Liver (tissue), 9 donors: ENCODE data around the gene MMP13. TPM values are rescaled to one million over a fixed set of nuclear protein-coding genes. Genes with fewer than 3 reads are reported as not detected.

ENCODE experiments used
- DNase-seq: peaks from one replicate; pipeline ENCODE4 v3.0.0-alpha.2; 2017; ENCODE audit warnings: low spot score
- H3K27ac ChIP-seq, 2 donors: one replicate each; pipeline ENCODE4 v1.7.0; 2013; ENCODE audit warnings: inconsistent platforms in 2 of 2, low read length in 2 of 2, control low read depth in 1 of 2, low read depth in 1 of 2, mild to moderate bottlenecking in 1 of 2
- H3K27me3 ChIP-seq, 4 donors: one replicate each; pipeline versions ENCODE4 v1.6.1 to v1.7.0; 2013; ENCODE audit warnings: low read length in 3 of 4, inconsistent platforms in 1 of 4, mild to moderate bottlenecking in 1 of 4, moderate library complexity in 1 of 4; ENCODE audit not compliant: control insufficient read depth in 4 of 4, insufficient read depth in 4 of 4
- H3K36me3 ChIP-seq, 4 donors: one replicate each; pipeline versions ENCODE4 v1.6.1 to v1.7.0; 2013; ENCODE audit warnings: low read length in 3 of 4, mild to moderate bottlenecking in 3 of 4, low read depth in 1 of 4, moderate library complexity in 1 of 4; ENCODE audit not compliant: control insufficient read depth in 4 of 4, insufficient read depth in 3 of 4
- H3K4me1 ChIP-seq, 4 donors: one replicate each; pipeline versions ENCODE4 v1.6.1 to v1.7.0; 2013; ENCODE audit warnings: low read length in 3 of 4, mild to moderate bottlenecking in 3 of 4, moderate library complexity in 1 of 4; ENCODE audit not compliant: control insufficient read depth in 4 of 4, insufficient read depth in 4 of 4
- H3K4me3 ChIP-seq, 3 donors: one replicate each; pipeline versions ENCODE4 v1.6.1 to v1.7.0; 2013; ENCODE audit warnings: low read length in 3 of 3, control low read depth in 1 of 3, low read depth in 1 of 3, mild to moderate bottlenecking in 1 of 3
- H3K9ac ChIP-seq, 2 donors: one replicate each; pipeline ENCODE4 v1.7.0; 2013; ENCODE audit warnings: low read length in 2 of 2, mild to moderate bottlenecking in 2 of 2, moderate library complexity in 2 of 2, control low read depth in 1 of 2, low read depth in 1 of 2
- H3K9me3 ChIP-seq, 4 donors: one replicate each; pipeline versions ENCODE4 v1.6.1 to v1.7.0; 2013; ENCODE audit warnings: low read length in 3 of 4; ENCODE audit not compliant: control insufficient read depth in 4 of 4
- ATF3 ChIP-seq: IDR thresholded peaks from 2 replicates; pipeline ENCODE4 v1.6.1; 2016; ENCODE audit warnings: antibody characterized with exemption
- REST ChIP-seq: IDR thresholded peaks from 2 replicates; pipeline ENCODE4 v1.6.1; 2016; ENCODE audit warnings: antibody characterized with exemption, mild to moderate bottlenecking
- RXRA ChIP-seq, 2 donors: IDR thresholded peaks; 2 replicates each; pipeline ENCODE4 v1.6.1; 2017 to 2018; ENCODE audit warnings: antibody characterized with exemption in 2 of 2, mild to moderate bottlenecking in 1 of 2
- YY1 ChIP-seq: IDR thresholded peaks from 2 replicates; pipeline ENCODE4 v1.6.1; 2016; ENCODE audit warnings: antibody characterized with exemption, mild to moderate bottlenecking
- WGBS: extraction: QIAGEN DNeasy Blood & Tissue Kit; methylation state at CpG from one replicate; pipeline ENCODE4 v1.1.7; 2013; 5-methylcytosine and 5-hydroxymethylcytosine counted together
- polyA plus RNA-seq, 2 donors: library from polyadenylated mRNA; stranded (reverse) in 1 of 2; unstranded in 1 of 2; fragments of 200-250 nt in 1 of 2; fragments of >200 nt in 1 of 2; fragmentation: Nextera tagmentation in 1 of 2; extraction: Ambion mirVana in 1 of 2; gene quantifications; one replicate each; pipeline versions ENCODE4 v1.2.1 to v1.2.3, GENCODE V29; 2013 to 2015
- total RNA-seq, 2 donors: library from RNA; depleted of rRNA; stranded (reverse); fragments of >200 nt; gene quantifications; one replicate each; pipeline ENCODE4 v1.2.3, GENCODE V29; 2014
- TF ChIP-seq, protein P1 (sequence below): IDR thresholded peaks from 2 replicates; pipeline ENCODE4 v1.6.1; 2016; ENCODE audit warnings: antibody characterized with exemption
- TF ChIP-seq, protein P2 (sequence below): IDR thresholded peaks from 2 replicates; pipeline ENCODE4 v1.6.1; 2016; ENCODE audit warnings: antibody characterized with exemption
- TF ChIP-seq, protein P3 (sequence below): fragments of 150-350 bp; IDR thresholded peaks from 2 replicates; pipeline ENCODE4 v1.5.1; 2017; ENCODE audit warnings: improper control_type of control experiment, low read depth, low read length; ENCODE audit not compliant: missing input control
- donor health status: healthy.
- donor health status: healthy.
- donor health status: healthy.
- donor health status: healthy.
- donor health status: healthy.

MMP13 gene
- total and polyA plus RNA-seq, 4 donors: not detected

GRCh38 chr11:102991776-102992175 is 36.2 kb upstream of the MMP13 start (continued):
- TF ChIP-seq, protein P1, sequence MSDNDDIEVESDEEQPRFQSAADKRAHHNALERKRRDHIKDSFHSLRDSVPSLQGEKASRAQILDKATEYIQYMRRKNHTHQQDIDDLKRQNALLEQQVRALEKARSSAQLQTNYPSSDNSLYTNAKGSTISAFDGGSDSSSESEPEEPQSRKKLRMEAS: no peak
- TF ChIP-seq, protein P2, sequence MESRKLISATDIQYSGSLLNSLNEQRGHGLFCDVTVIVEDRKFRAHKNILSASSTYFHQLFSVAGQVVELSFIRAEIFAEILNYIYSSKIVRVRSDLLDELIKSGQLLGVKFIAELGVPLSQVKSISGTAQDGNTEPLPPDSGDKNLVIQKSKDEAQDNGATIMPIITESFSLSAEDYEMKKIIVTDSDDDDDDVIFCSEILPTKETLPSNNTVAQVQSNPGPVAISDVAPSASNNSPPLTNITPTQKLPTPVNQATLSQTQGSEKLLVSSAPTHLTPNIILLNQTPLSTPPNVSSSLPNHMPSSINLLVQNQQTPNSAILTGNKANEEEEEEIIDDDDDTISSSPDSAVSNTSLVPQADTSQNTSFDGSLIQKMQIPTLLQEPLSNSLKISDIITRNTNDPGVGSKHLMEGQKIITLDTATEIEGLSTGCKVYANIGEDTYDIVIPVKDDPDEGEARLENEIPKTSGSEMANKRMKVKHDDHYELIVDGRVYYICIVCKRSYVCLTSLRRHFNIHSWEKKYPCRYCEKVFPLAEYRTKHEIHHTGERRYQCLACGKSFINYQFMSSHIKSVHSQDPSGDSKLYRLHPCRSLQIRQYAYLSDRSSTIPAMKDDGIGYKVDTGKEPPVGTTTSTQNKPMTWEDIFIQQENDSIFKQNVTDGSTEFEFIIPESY: no peak

GRCh38 chr11:102990145-102990544 is 34.6 kb upstream of the MMP13 start:
- H3K4me1 ChIP-seq: no peaks in the 10 kb centered on the region
- no peak overlapping the region for H3K9ac ChIP-seq
- H3K27ac ChIP-seq: no peak overlapping the region
- DNase-seq: no peak
- H3K9me3 ChIP-seq: no peaks in the 10 kb centered on the region
- no peaks in the 10 kb centered on the region for H3K36me3 ChIP-seq
- H3K4me3 ChIP-seq: no peak overlapping the region
- WGBS: 89% methylated on average over 3 of the region's 3 CpGs
- TF ChIP-seq RXRA (IDR thresholded peaks at IDR 0.05): no peak
- TF ChIP-seq REST: no peak
- TF ChIP-seq, protein P3, sequence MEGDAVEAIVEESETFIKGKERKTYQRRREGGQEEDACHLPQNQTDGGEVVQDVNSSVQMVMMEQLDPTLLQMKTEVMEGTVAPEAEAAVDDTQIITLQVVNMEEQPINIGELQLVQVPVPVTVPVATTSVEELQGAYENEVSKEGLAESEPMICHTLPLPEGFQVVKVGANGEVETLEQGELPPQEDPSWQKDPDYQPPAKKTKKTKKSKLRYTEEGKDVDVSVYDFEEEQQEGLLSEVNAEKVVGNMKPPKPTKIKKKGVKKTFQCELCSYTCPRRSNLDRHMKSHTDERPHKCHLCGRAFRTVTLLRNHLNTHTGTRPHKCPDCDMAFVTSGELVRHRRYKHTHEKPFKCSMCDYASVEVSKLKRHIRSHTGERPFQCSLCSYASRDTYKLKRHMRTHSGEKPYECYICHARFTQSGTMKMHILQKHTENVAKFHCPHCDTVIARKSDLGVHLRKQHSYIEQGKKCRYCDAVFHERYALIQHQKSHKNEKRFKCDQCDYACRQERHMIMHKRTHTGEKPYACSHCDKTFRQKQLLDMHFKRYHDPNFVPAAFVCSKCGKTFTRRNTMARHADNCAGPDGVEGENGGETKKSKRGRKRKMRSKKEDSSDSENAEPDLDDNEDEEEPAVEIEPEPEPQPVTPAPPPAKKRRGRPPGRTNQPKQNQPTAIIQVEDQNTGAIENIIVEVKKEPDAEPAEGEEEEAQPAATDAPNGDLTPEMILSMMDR: no peak
- peaks cover 0 to 3% (median under 1%) of the 10 kb centered on the region in 4 donors for H3K27me3 ChIP-seq

GRCh38 chr11:102989379-102990047 is 34.0 kb upstream of the MMP13 start:
- DNase-seq: no peak
- Histone ChIP-seq H3K27ac (no peak overlapping the region), H3K4me3 (no peak overlapping the region), H3K9ac (no peak overlapping the region), H3K36me3 (no peaks in the 10 kb centered on the region), H3K27me3 (peaks cover 0 to 3% (median under 1%) of the 10 kb centered on the region in 4 donors), H3K9me3 (no peaks in the 10 kb centered on the region), H3K4me1 (no peaks in the 10 kb centered on the region)
- WGBS: 77% methylated on average over 5 of the region's 5 CpGs
- no peak for TF ChIP-seq RXRA (IDR thresholded peaks at IDR 0.05)
- TF ChIP-seq REST: no peak
- TF ChIP-seq YY1: no peak
- no peak for TF ChIP-seq ATF3
